WTC11 (cell line): ENCODE measurements around the gene ARHGAP8. TPM values are rescaled to one million over a fixed set of nuclear protein-coding genes. Genes with fewer than 3 reads are reported as not detected.

ENCODE experiments used
- ATAC-seq: fragments of 200-7000 bp; cut with Tn5 transposase; 2 replicates; pipeline ENCODE4 v1.10.0; 2021; ENCODE audit warnings: mild to moderate bottlenecking, moderate library complexity
- CTCF ChIA-PET: fragments of 300-600 bp; sonication (Branson Sonifier 250); formaldehyde crosslinking; loops from one replicate; lab custom pipeline; 2021; ENCODE audit warnings: antibody characterized with exemption; lab: Charles Lee
- POLR2A ChIA-PET: fragments of 350-600 bp; sonication (Branson Sonifier 250); formaldehyde crosslinking; loops from one replicate; lab custom pipeline; 2021; ENCODE audit warnings: antibody characterized with exemption; lab: Charles Lee
- DNase-seq: peaks from one replicate; pipeline ENCODE4 v3.0.0; 2021; ENCODE audit warnings: low spot score
- H3K27ac Mint-ChIP-seq: 2 replicates; pipeline ENCODE4 v1.8.0; 2021; ENCODE audit warnings: mixed read lengths
- H3K27me3 Mint-ChIP-seq: 2 replicates; pipeline ENCODE4 v1.8.0; 2021; ENCODE audit warnings: low read depth, mild to moderate bottlenecking, moderate library complexity, mixed read lengths
- H3K36me3 Mint-ChIP-seq: 2 replicates; pipeline ENCODE4 v1.8.0; 2021; ENCODE audit warnings: mixed read lengths
- H3K4me1 Mint-ChIP-seq: 2 replicates; pipeline ENCODE4 v1.8.0; 2022; ENCODE audit warnings: mixed read lengths
- H3K4me3 Mint-ChIP-seq: 2 replicates; pipeline ENCODE4 v1.8.0; 2021; ENCODE audit warnings: mild to moderate bottlenecking, moderate library complexity, mixed read lengths
- H3K9me3 Mint-ChIP-seq: 2 replicates; pipeline ENCODE4 v1.8.0; 2021; ENCODE audit warnings: mixed read lengths
- AFF4 ChIP-seq: sonication (generic); formaldehyde crosslinking; IDR thresholded peaks from 2 replicates; pipeline ENCODE4 v1.8.1; 2023; ENCODE audit warnings: mild to moderate bottlenecking, missing genetic modification reagents, borderline replicate concordance
- E2F1 ChIP-seq: sonication (generic); formaldehyde crosslinking; IDR thresholded peaks from 2 replicates; pipeline ENCODE4 v1.8.0; 2022; ENCODE audit warnings: mild to moderate bottlenecking, missing genetic modification reagents
- ELF4 ChIP-seq: sonication (generic); formaldehyde crosslinking; IDR thresholded peaks from 2 replicates; pipeline ENCODE4 v1.8.1; 2022; ENCODE audit warnings: low read depth, mild to moderate bottlenecking, moderate library complexity, missing genetic modification reagents
- FOXP4 ChIP-seq: sonication (generic); formaldehyde crosslinking; IDR thresholded peaks from 2 replicates; pipeline ENCODE4 v1.8.0; 2022; ENCODE audit warnings: mild to moderate bottlenecking, missing genetic modification reagents
- IRF2 ChIP-seq: sonication (generic); formaldehyde crosslinking; IDR thresholded peaks from 2 replicates; pipeline ENCODE4 v1.8.0; 2022; ENCODE audit warnings: low read depth, missing genetic modification reagents, borderline replicate concordance
- OVOL2 ChIP-seq: fragments of 250-450 bp; sonication (Bioruptor Pico); IDR thresholded peaks from 2 replicates; pipeline ENCODE4 v1.9.0; 2021; ENCODE audit warnings: mild to moderate bottlenecking, borderline replicate concordance
- RORB ChIP-seq: fragments of 250-450 bp; sonication (Bioruptor Pico); IDR thresholded peaks from 2 replicates; pipeline ENCODE4 v1.9.0; 2021; ENCODE audit warnings: mild to moderate bottlenecking
- SOX15 ChIP-seq: fragments of 250-450 bp; sonication (Bioruptor Pico); IDR thresholded peaks from 2 replicates; pipeline ENCODE4 v1.9.0; 2021; ENCODE audit warnings: mild to moderate bottlenecking
- TCF7 ChIP-seq: sonication (generic); formaldehyde crosslinking; IDR thresholded peaks from 2 replicates; pipeline ENCODE4 v1.8.0; 2022; ENCODE audit warnings: mild to moderate bottlenecking, low read depth, missing genetic modification reagents, moderate library complexity
- TEAD1 ChIP-seq: sonication (generic); formaldehyde crosslinking; IDR thresholded peaks from 2 replicates; pipeline ENCODE4 v1.8.0; 2022; ENCODE audit warnings: mild to moderate bottlenecking, missing genetic modification reagents
- ZNF219 ChIP-seq: sonication (generic); formaldehyde crosslinking; IDR thresholded peaks from 2 replicates; pipeline ENCODE4 v1.8.0; 2023; ENCODE audit warnings: missing genetic modification reagents, mild to moderate bottlenecking, borderline replicate concordance
- ZNF281 ChIP-seq: sonication (generic); formaldehyde crosslinking; IDR thresholded peaks from 2 replicates; pipeline ENCODE4 v1.8.0; 2023; ENCODE audit warnings: mild to moderate bottlenecking, missing genetic modification reagents
- ZNF423 ChIP-seq: fragments of 250-450 bp; sonication (Bioruptor Pico); IDR thresholded peaks from 2 replicates; pipeline ENCODE4 v2.1.2; 2022; ENCODE audit warnings: mild to moderate bottlenecking, moderate library complexity
- total RNA-seq: library from RNA; stranded (reverse); gene quantifications from 3 replicates; pipeline ENCODE4 v1.2.3, GENCODE V29; 2021
- TF ChIP-seq, protein P1 (sequence below): fragments of 250-450 bp; sonication (Bioruptor Pico); IDR thresholded peaks from 2 replicates; pipeline ENCODE4 v1.9.0; 2021; ENCODE audit warnings: moderate library complexity, mild to moderate bottlenecking, inconsistent platforms, borderline replicate concordance
- TF ChIP-seq, protein P2 (sequence below): sonication (generic); formaldehyde crosslinking; IDR thresholded peaks from 2 replicates; pipeline ENCODE4 v1.8.0; 2022; ENCODE audit warnings: mild to moderate bottlenecking, missing genetic modification reagents
- TF ChIP-seq, protein P3 (sequence below): sonication (generic); formaldehyde crosslinking; IDR thresholded peaks from 2 replicates; pipeline ENCODE4 v1.8.0; 2022; ENCODE audit warnings: mild to moderate bottlenecking, missing genetic modification reagents
- TF ChIP-seq, protein P4 (sequence below): sonication (generic); formaldehyde crosslinking; IDR thresholded peaks from 2 replicates; pipeline ENCODE4 v1.8.1; 2022; ENCODE audit warnings: mild to moderate bottlenecking, moderate library complexity, missing genetic modification reagents

The ARHGAP8 gene
- total RNA-seq, 1 experiment from 2014 or later: 61.4 TPM

- Mint-ChIP-seq H3K27ac (peak overlapping the region; percentile 22; the same call in 1 of the 2 replicates), H3K27me3 (no peaks in the 10 kb centered on the region), H3K4me3 (no peak overlapping the region), H3K4me1 (no peaks in the 10 kb centered on the region; the same call in 1 of the 2 replicates), H3K9me3 (no peaks in the 10 kb centered on the region; the same call in 1 of the 2 replicates), H3K36me3 (no peaks in the 10 kb centered on the region; the same call in 1 of the 2 replicates)
- ChIA-PET CTCF (interaction anchor here (0.6 to 5.5 kb wide), 2 partner anchors 46 to 772 kb away, joined by 5 to 20 read pairs; no protein-coding TSS in a partner anchor), POLR2A (interaction anchor here (0.9 kb wide), 1 partner anchor 24 kb away, joined by 3 read pairs; no protein-coding TSS in a partner anchor)
- DNase-seq (no peak), ATAC-seq (no peak)
- TF ChIP-seq ZNF219 (CRISPR knock-in tag) (no peak), ZNF281 (no peak), E2F1 (no peak), ELF4 (CRISPR knock-in tag) (no peak), ZNF423 (CRISPR knock-in tag) (no peak), IRF2 (CRISPR knock-in tag) (no peak), RORB (CRISPR knock-in tag) (no peak), OVOL2 (CRISPR knock-in tag) (no peak), TEAD1 (CRISPR knock-in tag) (no peak), FOXP4 (CRISPR knock-in tag) (no peak), SOX15 (CRISPR knock-in tag) (no peak), AFF4 (CRISPR knock-in tag) (no peak), TCF7 (no peak)
- TF ChIP-seq, protein P1, sequence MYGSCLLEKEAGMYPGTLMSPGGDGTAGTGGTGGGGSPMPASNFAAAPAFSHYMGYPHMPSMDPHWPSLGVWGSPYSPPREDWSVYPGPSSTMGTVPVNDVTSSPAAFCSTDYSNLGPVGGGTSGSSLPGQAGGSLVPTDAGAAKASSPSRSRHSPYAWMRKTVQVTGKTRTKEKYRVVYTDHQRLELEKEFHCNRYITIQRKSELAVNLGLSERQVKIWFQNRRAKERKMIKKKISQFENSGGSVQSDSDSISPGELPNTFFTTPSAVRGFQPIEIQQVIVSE: no peak
- TF ChIP-seq, protein P2, sequence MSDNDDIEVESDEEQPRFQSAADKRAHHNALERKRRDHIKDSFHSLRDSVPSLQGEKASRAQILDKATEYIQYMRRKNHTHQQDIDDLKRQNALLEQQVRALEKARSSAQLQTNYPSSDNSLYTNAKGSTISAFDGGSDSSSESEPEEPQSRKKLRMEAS (CRISPR knock-in tag): no peak
- TF ChIP-seq, protein P3, sequence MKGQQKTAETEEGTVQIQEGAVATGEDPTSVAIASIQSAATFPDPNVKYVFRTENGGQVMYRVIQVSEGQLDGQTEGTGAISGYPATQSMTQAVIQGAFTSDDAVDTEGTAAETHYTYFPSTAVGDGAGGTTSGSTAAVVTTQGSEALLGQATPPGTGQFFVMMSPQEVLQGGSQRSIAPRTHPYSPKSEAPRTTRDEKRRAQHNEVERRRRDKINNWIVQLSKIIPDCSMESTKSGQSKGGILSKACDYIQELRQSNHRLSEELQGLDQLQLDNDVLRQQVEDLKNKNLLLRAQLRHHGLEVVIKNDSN (CRISPR knock-in tag): no peak
- TF ChIP-seq, protein P4, sequence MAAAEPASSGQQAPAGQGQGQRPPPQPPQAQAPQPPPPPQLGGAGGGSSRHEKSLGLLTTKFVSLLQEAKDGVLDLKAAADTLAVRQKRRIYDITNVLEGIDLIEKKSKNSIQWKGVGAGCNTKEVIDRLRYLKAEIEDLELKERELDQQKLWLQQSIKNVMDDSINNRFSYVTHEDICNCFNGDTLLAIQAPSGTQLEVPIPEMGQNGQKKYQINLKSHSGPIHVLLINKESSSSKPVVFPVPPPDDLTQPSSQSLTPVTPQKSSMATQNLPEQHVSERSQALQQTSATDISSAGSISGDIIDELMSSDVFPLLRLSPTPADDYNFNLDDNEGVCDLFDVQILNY (CRISPR knock-in tag): no peak
Observed at GRCh38 chr22:44730490-44731356, 21.7 kb upstream of the ARHGAP8 start.
